HG03571 (cell line): ENCODE results near the gene S100P.
"Not testable (repeated sequence)": the region's sequence is repeated elsewhere in the genome, so short reads cannot be mapped to it uniquely, and the experiment has no call there.

Source experiments
- ATAC-seq: cut with Tn5 transposase; IDR thresholded peaks from one replicate; pipeline ENCODE4 v1.9.1; 2021; ENCODE audit not compliant: unreplicated experiment

Gene S100P

DNA sequence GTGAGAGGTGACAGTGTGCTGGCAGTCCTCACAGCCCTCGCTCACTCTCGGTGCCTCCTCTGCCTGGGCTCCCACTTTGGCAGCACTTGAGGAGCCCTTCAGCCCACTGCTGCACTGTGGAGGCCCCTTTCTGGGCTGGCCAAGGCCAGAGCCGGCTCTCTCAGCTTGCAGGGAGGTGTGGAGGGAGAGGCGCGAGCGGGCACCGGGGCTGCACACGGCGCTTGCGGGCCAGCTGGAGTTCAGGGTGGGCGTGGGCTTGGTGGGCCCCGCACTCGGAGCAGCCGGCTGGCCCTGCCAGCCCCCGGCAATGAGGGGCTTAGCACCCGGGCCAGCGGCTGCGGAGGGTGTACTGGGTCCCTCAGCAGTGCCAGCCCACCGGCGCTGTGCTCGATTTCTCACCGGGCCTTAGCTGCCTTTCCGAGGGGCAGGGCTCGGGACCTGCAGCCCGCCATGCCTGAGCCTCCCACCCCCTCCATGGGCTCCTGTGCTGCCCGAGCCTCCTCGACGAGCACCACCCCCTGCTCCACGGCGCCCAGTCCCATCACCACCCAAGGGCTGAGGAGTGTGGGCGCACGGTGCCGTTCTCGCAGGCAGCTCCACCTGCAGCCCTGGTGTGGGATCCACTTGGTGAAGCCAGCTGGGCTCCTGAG lies 21.0 kb upstream of the S100P start:
- not testable (repeated sequence) for ATAC-seq

DNA sequence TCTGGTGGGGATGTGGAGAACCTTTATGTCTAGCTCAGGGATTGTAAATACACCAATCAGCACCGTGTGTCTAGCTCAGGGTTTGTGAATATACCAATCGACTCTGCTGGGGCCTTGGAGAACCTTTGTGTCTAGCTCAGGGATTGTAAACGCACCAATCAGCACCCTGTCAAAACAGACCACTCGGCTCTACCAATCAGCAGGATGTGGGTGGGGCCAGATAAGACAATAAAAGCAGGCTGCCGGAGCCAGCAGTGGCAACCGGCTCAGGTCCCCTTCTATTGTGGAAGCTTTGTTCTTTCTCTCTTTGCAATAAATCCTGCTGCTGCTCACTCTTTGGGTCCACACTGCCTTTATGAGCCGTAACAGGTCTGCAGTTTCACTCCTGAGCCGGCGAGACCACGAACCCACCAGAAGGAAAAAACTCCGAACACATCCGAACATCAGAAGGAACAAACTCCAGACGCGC lies 20.5 kb upstream of the S100P start:
- ATAC-seq = not testable (repeated sequence)

DNA sequence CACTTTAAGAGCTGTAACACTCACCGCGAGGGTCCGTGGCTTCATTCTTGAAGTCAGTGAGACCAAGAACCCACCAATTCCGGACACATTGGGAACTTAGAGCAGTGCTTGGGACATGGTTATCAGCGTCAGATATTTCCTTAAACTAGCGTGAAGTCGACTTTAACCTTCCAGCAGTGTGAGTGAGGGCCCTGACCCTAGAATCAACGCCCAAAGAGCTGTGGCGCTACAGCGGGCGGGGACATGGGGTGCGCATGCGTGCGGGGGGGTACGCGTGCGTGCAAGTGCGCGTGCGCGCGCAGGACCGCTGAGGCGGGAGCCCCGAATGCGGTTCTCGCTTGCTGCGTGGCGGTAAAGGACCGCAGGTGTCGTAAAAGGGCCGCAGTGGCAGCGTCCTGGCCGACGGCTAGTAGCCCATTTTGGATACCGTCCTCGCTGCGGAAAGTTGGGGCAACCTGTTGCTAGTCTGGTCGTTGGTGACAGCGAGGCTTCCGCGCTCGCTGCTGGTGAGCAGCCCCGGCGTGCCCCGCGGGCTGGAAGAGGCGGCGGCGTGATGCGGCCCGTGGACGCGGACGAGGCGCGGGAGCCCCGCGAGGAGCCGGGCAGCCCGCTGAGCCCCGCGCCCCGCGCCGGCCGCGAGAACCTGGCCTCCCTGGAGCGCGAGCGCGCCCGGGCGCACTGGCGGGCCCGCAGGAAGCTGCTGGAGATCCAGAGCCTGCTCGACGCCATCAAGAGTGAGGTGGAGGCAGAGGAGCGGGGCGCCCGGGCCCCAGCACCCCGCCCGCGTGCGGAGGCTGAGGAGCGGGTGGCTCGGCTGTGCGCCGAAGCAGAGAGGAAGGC lies 19.8 kb upstream of the S100P start:
- peak; percentile 67 for ATAC-seq

DNA sequence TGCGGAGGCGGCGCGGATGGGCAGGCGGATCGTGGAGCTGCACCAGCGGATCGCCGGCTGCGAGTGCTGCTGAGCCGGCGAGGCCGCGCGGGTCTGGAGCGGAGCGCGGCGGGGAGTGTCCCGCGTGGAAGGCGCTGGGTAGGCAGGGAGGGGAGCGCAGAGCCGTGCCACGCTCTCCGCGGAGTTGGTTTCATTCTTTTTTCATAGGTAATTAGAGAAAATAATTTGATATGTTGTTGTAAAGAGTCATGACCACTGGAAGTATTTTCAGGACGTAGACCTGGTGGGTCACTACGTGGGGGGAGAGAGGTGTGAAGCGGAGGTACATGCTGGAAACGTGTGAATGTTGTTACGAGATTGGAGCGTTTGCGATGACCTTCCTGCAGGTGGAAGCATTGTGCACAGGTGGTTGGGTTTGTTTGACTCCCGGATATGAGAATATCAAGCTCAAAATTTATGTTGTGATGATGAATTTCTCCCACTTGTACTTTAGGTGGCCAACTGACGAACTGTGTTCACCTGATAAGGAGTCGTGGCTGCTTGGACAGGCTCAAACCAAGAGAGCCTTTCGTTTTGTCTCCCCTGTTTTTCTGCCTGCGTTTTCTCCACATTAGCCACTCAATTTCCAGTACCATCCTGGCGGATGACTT lies 19.1 kb upstream of the S100P start:
- peak; percentile 30 for ATAC-seq

DNA sequence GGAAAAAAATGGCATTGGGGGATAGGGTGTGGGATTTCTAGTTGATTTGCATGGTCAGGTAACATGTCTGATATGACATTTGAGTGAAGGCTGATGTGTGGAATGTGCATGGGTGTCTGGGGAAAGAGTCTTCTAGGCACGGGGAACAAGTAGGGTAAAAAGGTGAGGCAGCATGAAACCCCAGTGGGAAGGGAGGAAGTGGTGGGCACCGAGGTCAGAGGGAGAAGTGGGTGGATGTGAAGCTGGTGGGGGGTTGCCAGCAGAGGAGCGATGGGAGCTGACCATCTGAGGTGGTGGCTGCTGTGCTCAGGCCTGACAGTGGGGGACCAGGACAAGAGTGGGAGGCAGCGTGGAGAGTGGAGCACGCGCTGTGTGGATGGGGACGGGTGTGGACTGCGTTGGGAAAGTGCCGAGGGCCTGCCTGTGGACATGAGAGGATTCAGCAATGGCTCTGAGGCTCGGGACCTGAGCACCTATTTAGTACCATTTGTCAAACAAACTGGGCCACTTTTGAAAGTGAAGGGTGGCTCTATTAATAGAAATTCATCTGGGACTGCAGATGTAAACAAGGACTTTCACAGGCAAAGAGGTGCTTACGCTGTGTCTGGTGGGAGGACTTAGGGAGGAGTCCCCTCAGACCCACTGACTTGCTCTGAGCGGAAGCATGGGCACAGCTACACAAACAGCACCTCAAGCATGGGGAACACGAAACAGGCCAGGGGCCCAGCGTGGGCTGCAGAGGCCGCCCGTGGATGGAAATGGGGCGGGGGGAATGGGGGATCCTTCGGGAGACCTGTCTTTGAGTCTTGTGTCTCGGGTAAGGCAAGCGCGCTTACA lies 16.7 kb upstream of the S100P start:
- no peak for ATAC-seq

DNA sequence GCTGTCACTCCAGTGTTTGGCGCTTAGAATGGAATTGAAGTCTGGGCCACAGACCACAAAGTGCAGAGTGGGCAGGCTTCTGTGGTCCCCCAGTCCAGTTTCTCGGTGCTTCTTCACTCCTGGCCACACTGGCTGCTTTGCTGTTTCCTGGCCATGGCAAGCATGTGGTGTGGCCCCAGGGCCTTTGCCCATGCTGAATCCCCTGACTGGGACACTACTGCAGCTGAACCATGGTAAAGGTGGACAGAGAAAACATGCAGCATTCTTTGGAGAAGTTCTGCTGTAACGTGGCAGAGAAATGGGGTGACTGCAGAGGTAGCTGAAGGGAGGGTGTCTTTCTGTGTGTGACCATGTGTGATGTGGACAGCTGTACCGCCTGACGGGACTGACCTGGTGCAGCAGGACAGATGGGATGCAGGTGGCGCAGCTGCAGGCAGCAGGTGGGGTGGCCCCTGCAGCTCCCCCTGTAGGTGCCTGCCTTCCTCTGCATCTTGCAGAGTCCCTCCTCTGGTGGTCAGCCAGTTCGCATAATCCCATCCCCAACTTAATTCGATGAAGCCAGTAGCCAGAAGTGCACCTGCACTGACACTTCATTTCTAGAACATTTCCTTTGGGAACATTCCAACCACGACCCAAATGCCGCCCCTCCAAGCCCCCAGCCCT lies 13.2 kb upstream of the S100P start:
- ATAC-seq = no peak

DNA sequence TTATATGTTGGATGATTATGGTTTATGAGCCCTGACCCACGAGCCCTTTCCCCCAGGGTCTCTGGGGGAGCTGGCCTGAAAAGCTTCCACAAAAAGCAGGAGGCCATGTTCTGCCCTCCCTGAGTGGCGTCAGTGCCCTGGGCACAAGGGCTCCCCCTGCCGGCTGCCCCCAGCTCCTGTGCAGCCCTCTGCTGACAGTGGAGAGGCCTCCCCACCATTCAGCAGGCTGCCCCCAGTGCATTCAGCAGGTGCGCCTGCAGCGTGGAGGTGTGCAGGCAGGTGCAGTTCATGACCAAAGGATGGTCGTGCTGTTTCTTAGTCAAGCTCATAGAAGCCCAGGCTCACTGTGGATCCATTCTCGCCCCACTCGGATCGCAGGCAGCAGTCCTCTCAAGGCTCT lies 12.5 kb upstream of the S100P start:
- no peak for ATAC-seq

DNA sequence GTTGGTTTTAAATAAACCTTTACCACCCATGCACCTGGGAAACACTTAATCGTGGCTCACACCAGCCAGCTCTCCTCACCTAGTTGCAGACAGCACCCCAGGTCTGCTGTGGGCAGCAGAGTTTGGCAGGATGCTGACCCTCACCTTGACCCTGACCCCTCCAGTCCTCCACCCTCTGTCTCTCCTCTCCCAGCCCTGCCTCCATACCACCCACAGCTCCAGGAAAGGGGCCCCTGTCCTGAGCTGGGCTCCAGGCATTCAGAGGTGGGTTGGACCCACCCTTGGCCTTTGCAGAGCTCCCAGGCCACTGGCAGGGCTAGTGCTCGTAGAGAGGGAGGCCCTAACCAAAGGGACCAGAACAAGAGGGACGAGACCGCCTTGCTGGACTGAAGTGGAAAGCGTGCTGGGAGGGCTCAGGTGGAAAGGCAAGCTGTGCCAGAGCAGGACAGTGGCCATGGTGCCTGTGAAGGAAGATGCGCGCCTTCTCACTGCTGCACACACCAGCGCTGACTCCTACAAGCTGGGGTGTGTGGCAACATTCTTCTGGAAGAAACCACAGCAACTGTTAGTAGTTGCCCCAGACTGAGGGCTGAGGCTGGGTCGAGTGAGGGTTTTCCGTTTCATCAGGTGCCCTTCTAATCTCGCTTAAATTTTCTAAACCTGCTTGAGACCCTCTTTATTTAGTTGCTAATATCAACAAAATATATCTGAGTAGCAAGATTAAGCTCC lies 10.7 kb upstream of the S100P start:
- no peak for ATAC-seq

DNA sequence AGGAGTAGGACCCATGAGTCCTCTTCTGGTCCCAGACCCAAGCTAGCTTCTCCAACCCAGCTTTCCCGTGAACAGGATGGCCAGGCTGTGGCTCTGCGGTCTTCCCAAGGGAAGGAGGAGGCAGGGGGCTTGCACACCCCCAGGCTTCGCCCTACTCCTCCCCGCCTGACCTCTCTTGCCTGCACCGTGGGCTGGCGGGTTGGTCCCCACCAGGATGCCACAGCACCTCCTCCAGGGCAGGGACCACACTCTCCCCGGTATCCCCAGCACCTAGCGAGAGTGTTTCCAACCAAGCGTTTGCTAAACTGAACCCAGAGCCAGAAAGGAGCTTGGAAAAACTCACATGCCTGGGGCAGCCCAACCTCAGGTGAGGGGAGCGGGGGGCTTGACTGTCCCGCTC lies 9.0 kb upstream of the S100P start:
- ATAC-seq = no peak

DNA sequence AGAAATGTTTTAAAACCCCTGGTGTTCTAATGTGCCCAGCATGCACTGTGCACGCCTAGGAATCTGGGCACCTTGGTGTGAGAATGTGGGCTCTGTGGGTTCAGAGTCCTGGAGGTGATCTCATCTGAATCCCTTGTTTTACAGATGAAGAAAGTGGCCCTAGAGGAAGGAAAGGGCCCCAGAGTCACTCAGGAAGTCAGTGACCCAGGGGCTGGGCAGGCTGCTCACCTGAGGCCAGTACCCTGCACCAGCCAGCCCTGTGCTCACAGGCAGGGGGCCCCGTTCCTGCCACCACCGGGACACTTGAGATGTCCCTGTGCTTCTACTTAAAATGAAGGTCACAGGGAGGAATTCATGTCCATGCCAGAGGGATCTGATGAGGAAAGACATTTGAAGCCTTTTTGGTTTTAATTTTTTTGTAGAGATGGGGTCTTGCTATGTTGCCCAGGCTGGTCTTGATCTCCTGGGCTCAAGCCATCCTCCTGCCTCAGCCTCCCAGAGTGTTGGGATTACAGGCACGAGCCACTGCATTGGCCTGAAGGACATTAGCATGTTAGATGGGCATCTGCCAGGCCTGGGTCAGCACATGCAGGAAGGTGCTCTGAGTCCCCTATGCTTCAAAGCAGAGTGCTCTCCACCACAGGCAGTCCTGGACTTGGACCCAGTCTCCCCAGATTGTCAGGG lies 7.4 kb upstream of the S100P start:
- ATAC-seq = no peak

DNA sequence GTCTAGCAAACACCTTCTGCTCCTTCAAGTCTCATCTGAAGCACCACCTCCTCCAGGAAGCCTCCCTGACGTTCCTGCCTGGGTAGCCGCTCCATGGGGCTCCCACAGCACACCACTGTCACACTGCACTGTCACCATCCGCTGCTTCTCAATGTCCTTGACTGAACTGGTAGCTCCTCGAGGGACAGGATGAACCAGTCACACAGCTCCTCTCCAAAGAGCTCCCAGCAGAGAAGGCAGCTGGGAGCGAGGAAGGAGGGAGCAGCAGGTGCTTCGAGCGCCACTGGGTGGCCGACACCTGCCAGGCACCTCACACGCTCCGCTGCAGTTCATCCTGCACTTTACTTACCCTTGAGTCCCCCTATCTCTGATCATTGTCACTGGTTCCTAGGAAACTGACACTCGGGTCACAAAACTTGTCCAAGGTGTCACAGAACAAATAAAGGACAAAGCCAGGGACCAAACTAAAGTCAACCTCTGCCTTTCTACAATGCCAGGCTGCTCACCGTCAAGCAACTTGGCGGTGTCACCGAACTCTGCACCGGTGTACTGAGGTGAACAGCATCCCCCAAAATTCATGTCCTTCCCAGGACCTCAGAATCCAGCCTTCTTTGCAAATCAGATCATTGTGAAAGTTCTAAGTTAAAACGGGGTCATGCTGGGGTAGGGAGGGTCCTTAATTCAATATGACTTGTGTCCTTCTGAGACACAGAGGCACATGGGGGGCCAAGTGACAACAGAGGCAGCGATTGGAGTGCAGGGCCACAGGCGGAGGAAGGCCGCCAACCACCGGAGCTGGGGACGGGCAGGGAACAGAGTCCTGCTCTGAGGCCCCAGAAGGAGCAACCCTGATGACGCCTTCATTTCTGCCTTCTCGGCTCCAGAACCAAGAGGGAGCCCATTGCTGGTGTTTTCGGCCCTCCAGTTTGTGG lies 5.5 kb upstream of the S100P start:
- ATAC-seq = no peak

DNA sequence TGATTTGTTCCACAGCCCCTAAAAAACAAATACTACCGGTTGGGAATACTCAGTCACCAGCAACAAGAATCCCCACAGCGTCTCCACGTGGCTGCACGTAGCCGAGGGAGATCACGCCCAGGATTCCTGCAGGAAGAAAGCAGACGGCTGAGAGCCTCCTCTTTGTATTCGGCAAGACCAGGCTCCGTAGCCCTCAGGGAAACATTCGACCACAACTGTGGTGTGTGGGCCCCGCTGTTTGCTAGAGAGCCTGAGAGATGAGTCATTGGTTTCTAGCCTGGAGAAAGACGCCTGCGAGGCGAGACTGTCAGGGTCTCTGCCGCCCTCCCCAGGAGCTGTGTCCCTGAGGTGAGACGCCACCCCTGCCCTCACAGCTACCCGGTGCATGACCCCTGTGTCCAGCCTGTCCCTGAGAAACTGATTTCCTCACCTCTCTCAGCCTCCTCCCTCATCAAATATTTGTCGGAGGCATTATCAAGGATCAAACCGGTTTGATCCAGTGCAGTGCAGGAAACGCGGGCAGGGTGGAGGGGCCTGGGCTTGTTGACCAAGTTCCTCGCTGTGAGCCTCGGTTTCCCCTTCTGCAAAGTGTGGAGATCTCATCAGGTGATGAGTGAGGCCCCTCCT lies 4.7 kb upstream of the S100P start:
- peak; percentile 50 for ATAC-seq

DNA sequence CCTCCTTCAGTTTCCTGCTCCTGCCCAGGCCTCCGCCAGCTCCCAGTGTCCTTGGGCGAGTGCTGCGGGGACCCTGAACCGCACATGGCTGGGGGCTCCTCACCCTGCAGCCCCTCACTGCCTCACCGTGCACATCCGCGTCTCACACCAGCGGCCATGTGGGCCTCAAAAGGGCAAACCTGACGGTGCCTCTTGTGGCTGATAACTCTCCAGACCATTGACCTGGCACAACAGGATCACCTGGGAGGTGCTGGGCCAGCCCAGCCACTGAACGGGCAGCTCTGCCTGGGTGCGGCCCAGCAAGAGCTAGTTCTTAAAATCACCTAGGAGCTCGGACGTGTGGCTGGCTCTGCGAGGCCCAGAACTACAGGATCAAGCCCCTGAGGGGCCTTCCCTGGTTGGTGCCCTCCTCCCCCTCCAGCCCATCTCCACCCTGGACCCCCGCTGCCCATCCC lies 4.1 kb upstream of the S100P start:
- no peak for ATAC-seq

DNA sequence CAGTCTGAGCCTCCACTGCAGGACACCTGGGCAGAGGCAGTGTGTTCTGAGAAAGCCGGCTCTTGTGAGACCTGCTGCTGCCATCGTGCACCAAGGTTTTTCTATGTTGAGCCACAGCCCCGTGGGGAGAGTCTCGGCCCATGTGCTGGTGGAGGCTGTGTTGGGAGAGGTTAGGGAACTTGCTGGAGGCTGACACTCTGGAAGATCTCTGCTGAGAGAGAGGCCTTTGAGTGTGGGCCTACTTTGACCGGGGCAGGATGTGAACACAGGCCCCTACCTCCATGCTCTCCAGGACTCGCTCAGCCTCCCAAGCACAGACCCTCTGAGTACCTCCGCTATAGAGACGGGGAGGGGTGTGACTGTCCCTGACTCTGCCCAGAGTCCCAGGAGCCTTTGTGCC lies 1.3 kb upstream of the S100P start:
- ATAC-seq = no peak

DNA sequence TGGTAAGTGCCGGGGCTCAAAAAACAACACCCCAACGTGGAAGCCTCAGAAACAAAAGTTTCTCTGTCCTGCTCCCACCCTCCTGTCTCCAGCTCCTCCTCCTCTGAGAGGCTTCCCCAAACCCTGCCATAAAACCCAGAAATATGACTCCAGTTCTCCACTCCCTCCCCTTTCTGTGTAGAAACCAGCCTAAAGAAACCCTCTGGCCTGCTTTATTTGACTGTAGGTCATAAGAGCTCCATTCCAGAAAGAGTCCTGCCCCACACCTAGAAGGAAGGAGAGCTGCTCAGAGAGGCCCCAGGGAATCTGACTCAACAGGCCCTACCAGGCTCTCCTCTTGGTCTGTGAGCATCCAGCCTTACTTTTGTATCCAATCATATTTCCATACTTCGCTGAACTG lies 872 bp upstream of the S100P start:
- ATAC-seq = no peak

DNA sequence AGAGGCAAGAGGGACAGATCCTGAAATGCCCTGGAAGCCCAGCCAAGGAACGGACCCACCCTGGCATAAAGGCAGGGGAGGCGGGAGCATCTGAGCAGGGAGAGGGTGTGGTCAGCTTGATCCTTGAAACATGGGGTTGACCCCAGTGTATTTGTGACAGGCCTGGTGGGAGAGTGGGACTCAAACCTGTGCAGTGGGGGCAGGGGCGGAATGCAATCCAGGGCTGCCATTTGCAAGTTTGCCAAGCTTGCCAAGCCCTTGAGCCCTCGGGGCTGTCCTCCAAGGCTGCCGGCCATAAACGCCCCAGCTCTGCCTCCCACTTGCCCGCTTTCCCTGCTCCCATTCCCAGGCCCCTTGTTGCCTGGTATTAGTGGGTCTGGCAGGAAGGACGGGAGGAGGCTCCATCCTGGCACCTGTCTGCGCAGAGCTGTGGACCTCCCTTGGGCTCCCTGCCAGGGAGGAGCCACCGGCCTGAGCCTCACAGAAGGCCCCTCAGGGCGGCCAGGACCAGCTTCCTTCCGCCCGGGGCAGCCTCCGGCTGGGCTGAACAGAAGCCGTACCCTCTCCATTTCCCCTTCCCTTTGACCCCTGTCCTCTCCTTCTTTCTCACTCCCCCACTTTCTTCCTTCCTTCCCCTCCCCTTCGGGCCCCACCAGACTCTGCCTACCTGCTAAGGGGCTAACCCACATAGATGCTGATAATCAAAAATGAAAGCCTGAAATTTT lies 661 bp downstream of the S100P start:
- ATAC-seq = no peak
